ENCODE data around the gene TSG101. TPM values are rescaled to one million over a fixed set of nuclear protein-coding genes. Genes with fewer than 3 reads are reported as not detected.

TSG101 gene
- total and polyA plus RNA-seq, 2 donors (not counting 1 experiment from before 2014, with no cell fraction given): 78.4 to 146 TPM

DNA sequence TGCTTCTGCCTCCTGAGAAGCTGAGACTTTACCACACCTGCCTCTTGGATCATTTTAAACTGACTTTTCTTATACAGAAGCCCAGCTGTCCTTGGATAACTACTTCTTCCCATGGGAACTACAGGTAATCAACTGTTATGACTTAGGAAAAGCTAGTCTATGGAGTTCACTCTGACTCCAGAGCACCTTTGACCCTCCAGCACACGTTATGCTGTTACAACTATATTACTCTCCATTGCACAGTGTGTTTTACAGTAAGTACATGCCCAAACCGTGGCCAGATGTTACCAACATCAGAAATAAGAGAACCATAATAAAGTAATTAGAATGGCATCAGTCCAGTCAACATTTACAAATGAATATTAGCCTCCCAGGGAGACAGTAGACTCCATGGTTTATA lies 21.3 kb upstream of the TSG101 start:
- no peak for DNase-seq (ENCODE audit: low read depth in 2 of 2)
- Histone ChIP-seq H3K9ac (ENCODE audit: insufficient read depth, low read length) (no peak overlapping the region), H3K4me2 (ENCODE audit: extremely low read depth, insufficient read depth, low read length) (no peak overlapping the region), H3K27me3 (ENCODE audit: control insufficient read depth, insufficient read depth, low read length) (no peaks in the 10 kb centered on the region), H3K79me2 (ENCODE audit: control insufficient read depth, insufficient read depth, low read length) (no peaks in the 10 kb centered on the region), H4K20me1 (ENCODE audit: control insufficient read depth, extremely low read depth, insufficient read depth, low read length) (no peaks in the 10 kb centered on the region), H3K9me3 (ENCODE audit: control insufficient read depth, insufficient read depth, low read depth, low read length) (no peaks in the 10 kb centered on the region), H3K4me3 (replicated peaks in 1 of 4; ENCODE audit: control extremely low read depth in 1 of 4, insufficient read depth in 1 of 4, low read depth in 3 of 4, low read length in 4 of 4) (no peak overlapping the region), H3K36me3 (ENCODE audit: control insufficient read depth, insufficient read depth, low read length) (no peaks in the 10 kb centered on the region), H3K4me1 (ENCODE audit: control insufficient read depth, extremely low read depth, insufficient read depth, low read length) (no peaks in the 10 kb centered on the region), H2AFZ (ENCODE audit: low read length) (no peak overlapping the region), H3K27ac (ENCODE audit: insufficient read depth, low read length) (no peak overlapping the region)
- TF ChIP-seq EZH2 (IDR thresholded peaks at IDR 0.05; ENCODE audit: low read length, missing control alignments): no peak
- TF ChIP-seq, protein P1, sequence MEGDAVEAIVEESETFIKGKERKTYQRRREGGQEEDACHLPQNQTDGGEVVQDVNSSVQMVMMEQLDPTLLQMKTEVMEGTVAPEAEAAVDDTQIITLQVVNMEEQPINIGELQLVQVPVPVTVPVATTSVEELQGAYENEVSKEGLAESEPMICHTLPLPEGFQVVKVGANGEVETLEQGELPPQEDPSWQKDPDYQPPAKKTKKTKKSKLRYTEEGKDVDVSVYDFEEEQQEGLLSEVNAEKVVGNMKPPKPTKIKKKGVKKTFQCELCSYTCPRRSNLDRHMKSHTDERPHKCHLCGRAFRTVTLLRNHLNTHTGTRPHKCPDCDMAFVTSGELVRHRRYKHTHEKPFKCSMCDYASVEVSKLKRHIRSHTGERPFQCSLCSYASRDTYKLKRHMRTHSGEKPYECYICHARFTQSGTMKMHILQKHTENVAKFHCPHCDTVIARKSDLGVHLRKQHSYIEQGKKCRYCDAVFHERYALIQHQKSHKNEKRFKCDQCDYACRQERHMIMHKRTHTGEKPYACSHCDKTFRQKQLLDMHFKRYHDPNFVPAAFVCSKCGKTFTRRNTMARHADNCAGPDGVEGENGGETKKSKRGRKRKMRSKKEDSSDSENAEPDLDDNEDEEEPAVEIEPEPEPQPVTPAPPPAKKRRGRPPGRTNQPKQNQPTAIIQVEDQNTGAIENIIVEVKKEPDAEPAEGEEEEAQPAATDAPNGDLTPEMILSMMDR (conservative IDR thresholded peaks at IDR 0.05 in 1 of 2, IDR thresholded peaks at IDR 0.05 in 1 of 2; ENCODE audit: low read depth in 1 of 2, low read length in 2 of 2): no peak

DNA sequence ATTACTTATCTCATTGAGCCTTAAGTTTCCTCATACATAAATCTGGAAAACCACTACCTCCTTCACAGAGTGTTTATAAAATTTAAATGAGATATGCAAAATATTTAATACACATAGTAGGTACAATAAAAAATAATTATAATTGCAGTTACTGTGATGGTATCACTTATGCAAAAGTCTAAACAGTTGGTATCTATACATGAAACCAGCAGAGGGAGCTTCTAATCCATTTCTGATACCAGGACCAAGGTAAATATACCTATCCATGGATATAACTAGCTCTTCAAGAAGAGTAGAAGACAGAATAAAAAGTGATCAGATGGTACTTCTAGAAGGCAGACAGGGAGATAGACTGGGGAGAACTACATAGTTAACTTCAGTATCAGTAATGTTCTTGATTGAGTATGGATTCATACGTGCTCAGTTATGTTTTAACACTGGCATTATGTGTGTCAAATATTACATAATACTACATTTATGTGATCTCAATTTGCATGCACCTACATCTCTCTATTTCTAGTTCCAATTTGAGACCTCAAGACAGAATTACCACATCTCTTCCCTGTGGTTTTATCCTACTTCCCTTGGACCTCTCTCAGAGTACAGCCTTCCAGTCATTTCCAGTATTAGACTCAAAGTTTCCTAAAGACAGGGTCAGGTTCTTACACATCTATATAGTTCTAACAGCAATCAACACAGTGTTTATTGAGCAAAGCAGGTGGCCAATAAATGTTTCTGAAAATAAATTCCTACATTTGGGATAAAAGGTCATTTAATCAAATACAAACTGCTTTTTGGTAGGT lies 13.7 kb upstream of the TSG101 start:
- Histone ChIP-seq H3K27me3 (ENCODE audit: control insufficient read depth, insufficient read depth, low read length) (no peaks in the 10 kb centered on the region), H3K9me3 (ENCODE audit: control insufficient read depth, insufficient read depth, low read depth, low read length) (no peaks in the 10 kb centered on the region), H3K36me3 (ENCODE audit: control insufficient read depth, insufficient read depth, low read length) (no peaks in the 10 kb centered on the region), H3K27ac (ENCODE audit: insufficient read depth, low read length) (no peak overlapping the region), H3K4me3 (replicated peaks in 1 of 4; ENCODE audit: control extremely low read depth in 1 of 4, insufficient read depth in 1 of 4, low read depth in 3 of 4, low read length in 4 of 4) (no peak overlapping the region), H3K4me1 (ENCODE audit: control insufficient read depth, extremely low read depth, insufficient read depth, low read length) (no peaks in the 10 kb centered on the region), H3K9ac (ENCODE audit: insufficient read depth, low read length) (no peak overlapping the region), H4K20me1 (ENCODE audit: control insufficient read depth, extremely low read depth, insufficient read depth, low read length) (no peaks in the 10 kb centered on the region), H2AFZ (ENCODE audit: low read length) (no peak overlapping the region), H3K4me2 (ENCODE audit: extremely low read depth, insufficient read depth, low read length) (no peak overlapping the region), H3K79me2 (ENCODE audit: control insufficient read depth, insufficient read depth, low read length) (no peaks in the 10 kb centered on the region)
- TF ChIP-seq EZH2 (IDR thresholded peaks at IDR 0.05; ENCODE audit: low read length, missing control alignments): no peak
- TF ChIP-seq, protein P1 (conservative IDR thresholded peaks at IDR 0.05 in 1 of 2, IDR thresholded peaks at IDR 0.05 in 1 of 2; ENCODE audit: low read depth in 1 of 2, low read length in 2 of 2): peak in 1 of 2 donors; percentile 36
- DNase-seq (ENCODE audit: low read depth in 2 of 2): peak; percentile 6 to 27

GRCh38 chr11:18536209-18536608 lies 9.5 kb upstream of the TSG101 start:
- no peaks in the 10 kb centered on the region for H3K9me3 ChIP-seq (ENCODE audit: control insufficient read depth, insufficient read depth, low read depth, low read length)
- no peak overlapping the region for H3K4me3 ChIP-seq (replicated peaks in 1 of 4; ENCODE audit: control extremely low read depth in 1 of 4, insufficient read depth in 1 of 4, low read depth in 3 of 4, low read length in 4 of 4)
- H3K27ac ChIP-seq (ENCODE audit: insufficient read depth, low read length): no peak overlapping the region
- TF ChIP-seq, protein P1 (conservative IDR thresholded peaks at IDR 0.05 in 1 of 2, IDR thresholded peaks at IDR 0.05 in 1 of 2; ENCODE audit: low read depth in 1 of 2, low read length in 2 of 2): no peak
- H4K20me1 ChIP-seq (ENCODE audit: control insufficient read depth, extremely low read depth, insufficient read depth, low read length): no peaks in the 10 kb centered on the region
- no peaks in the 10 kb centered on the region for H3K27me3 ChIP-seq (ENCODE audit: control insufficient read depth, insufficient read depth, low read length)
- no peak overlapping the region for H3K4me2 ChIP-seq (ENCODE audit: extremely low read depth, insufficient read depth, low read length)
- no peaks in the 10 kb centered on the region for H3K79me2 ChIP-seq (ENCODE audit: control insufficient read depth, insufficient read depth, low read length)
- H2AFZ ChIP-seq (ENCODE audit: low read length): no peak overlapping the region
- H3K9ac ChIP-seq (ENCODE audit: insufficient read depth, low read length): no peak overlapping the region
- no peaks in the 10 kb centered on the region for H3K4me1 ChIP-seq (ENCODE audit: control insufficient read depth, extremely low read depth, insufficient read depth, low read length)
- H3K36me3 ChIP-seq (ENCODE audit: control insufficient read depth, insufficient read depth, low read length): peaks cover 2% of the 10 kb centered on the region
- DNase-seq (ENCODE audit: low read depth in 2 of 2): no peak
